Measurements from ENCODE around the gene NR3C1.

The NR3C1 gene

GRCh38 chr5:143354025-143354424 lies 49.5 kb downstream of the NR3C1 start:
- ChIA-PET CTCF (interaction anchor here (1.1 kb wide), 1 partner anchor 471 kb away, joined by 3 read pairs; no protein-coding TSS in a partner anchor), POLR2A (interaction anchor here (0.5 to 0.9 kb wide), 2 partner anchors 9 to 252 kb away, joined by 3 read pairs; no protein-coding TSS in a partner anchor)
- TF ChIP-seq, protein P1, sequence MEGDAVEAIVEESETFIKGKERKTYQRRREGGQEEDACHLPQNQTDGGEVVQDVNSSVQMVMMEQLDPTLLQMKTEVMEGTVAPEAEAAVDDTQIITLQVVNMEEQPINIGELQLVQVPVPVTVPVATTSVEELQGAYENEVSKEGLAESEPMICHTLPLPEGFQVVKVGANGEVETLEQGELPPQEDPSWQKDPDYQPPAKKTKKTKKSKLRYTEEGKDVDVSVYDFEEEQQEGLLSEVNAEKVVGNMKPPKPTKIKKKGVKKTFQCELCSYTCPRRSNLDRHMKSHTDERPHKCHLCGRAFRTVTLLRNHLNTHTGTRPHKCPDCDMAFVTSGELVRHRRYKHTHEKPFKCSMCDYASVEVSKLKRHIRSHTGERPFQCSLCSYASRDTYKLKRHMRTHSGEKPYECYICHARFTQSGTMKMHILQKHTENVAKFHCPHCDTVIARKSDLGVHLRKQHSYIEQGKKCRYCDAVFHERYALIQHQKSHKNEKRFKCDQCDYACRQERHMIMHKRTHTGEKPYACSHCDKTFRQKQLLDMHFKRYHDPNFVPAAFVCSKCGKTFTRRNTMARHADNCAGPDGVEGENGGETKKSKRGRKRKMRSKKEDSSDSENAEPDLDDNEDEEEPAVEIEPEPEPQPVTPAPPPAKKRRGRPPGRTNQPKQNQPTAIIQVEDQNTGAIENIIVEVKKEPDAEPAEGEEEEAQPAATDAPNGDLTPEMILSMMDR (IDR thresholded peaks at IDR 0.05; ENCODE audit: insufficient read depth, low read length, missing control alignments) = no peak
- H3K4me3 ChIP-seq (ENCODE audit: low read depth, low read length) = no peak overlapping the region
- DNase-seq (ENCODE audit: low read depth, low spot score) = no peak

- H3K4me3 ChIP-seq (ENCODE audit: low read depth, low read length) = no peak overlapping the region
- ChIA-PET CTCF (interaction anchor here (1.2 kb wide), 1 partner anchor 22 kb away, joined by 3 read pairs; no protein-coding TSS in a partner anchor), POLR2A (no interaction called here)
- TF ChIP-seq, protein P1 (IDR thresholded peaks at IDR 0.05; ENCODE audit: insufficient read depth, low read length, missing control alignments) = no peak
- no peak for DNase-seq (ENCODE audit: low read depth, low spot score)
Observed at GRCh38 chr5:143352691-143353090, 50.8 kb downstream of the NR3C1 start.

DNA sequence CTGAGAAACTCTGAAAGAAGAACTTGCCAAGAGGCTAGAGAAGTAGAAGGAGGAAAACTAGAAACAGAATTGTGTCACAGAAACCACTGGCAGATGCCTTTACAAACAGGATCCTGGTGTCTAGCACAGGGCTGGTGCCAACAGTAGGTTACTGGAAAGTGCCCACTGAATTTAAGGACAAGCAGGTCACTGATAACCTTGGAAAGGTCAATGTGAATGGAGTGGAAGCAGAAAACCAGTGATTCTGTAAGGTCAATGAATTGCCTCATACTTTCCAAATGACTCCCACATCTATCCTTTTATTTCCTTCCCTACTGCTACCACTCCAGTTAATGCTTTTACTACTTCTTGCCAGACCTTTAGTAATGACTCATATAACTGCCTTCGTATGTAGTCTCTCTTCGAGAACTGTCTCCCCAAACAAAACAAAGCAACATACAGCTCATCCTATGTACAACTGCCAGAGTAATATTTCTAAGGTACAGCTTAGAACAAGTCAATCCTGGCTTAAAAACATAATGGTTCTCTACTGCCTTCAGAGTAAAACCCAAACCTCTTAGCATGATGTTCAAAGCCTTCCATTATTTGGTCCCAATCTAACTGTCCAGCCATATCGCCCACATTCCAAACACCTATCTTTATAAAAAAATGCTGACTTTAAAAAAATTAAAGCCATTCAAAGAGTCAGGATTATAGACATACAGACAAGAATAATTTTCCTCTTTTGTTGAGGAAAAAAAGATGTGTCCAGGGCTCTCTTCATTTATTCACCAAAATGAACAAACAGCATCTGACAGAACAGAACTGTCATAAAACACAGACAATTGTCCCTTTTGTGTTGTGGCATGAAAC lies 52.5 kb downstream of the NR3C1 start:
- TF ChIP-seq, protein P1 (IDR thresholded peaks at IDR 0.05; ENCODE audit: insufficient read depth, low read length, missing control alignments) = no peak
- H3K4me3 ChIP-seq (ENCODE audit: low read depth, low read length) = no peak overlapping the region
- ChIA-PET POLR2A (interaction anchor here (0.7 kb wide), 1 partner anchor 158 kb away, joined by 3 read pairs; no protein-coding TSS in a partner anchor), CTCF (interaction anchor here (0.8 kb wide), 1 partner anchor 475 kb away, joined by 3 read pairs; no protein-coding TSS in a partner anchor)
- peak; percentile 77 for DNase-seq (ENCODE audit: low read depth, low spot score)

DNA sequence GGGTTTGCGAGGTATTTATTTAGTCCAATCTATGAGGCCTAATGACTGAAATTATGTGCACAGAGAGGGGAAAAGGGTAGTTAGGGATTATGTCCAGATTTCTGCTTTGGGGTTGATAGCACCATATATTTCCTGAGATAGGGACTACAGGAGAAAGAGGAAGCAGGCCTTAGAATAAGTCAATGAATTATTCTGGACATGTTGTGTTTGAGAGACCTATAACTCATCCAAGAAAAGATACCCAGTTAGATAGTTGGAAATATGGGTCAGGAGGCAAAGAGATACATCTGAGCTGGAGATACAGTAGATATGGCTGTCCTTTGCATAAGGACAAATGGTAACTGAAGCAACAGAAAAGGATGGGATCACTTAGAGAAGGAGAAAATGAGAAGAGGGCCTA lies 53.1 kb downstream of the NR3C1 start:
- CTCF ChIA-PET = interaction anchor here (1.0 to 1.2 kb wide), 3 partner anchors 11 to 475 kb away, joined by 3 read pairs; no protein-coding TSS in a partner anchor
- H3K4me3 ChIP-seq (ENCODE audit: low read depth, low read length) = no peak overlapping the region
- TF ChIP-seq, protein P1 (IDR thresholded peaks at IDR 0.05; ENCODE audit: insufficient read depth, low read length, missing control alignments) = no peak
- DNase-seq (ENCODE audit: low read depth, low spot score) = no peak
- POLR2A ChIA-PET = no interaction called here

DNA sequence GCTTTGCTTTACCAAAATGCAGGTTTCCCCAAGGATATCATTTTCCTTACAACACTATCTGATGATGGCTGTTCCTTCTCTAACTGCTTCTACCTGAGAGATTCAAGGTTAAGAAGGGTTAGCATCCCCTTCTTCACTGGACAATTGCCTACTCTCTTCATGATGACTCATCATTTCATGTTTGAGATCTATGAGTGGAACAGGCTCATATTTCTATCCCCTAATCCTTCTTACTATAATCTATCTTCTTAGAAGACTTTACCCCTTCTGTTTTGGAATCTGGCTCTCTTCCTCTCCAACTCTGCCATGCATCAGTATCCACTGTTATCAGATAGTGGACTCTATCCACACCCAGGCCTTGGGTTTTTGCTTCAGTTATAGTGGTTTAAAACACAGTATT lies 54.3 kb downstream of the NR3C1 start:
- CTCF ChIA-PET = interaction anchor here (1.2 kb wide), 1 partner anchor 476 kb away, joined by 3 read pairs; no protein-coding TSS in a partner anchor
- POLR2A ChIA-PET = no interaction called here
- TF ChIP-seq, protein P1 (IDR thresholded peaks at IDR 0.05; ENCODE audit: insufficient read depth, low read length, missing control alignments) = no peak
- DNase-seq (ENCODE audit: low read depth, low spot score) = no peak
- no peak overlapping the region for H3K4me3 ChIP-seq (ENCODE audit: low read depth, low read length)

DNA sequence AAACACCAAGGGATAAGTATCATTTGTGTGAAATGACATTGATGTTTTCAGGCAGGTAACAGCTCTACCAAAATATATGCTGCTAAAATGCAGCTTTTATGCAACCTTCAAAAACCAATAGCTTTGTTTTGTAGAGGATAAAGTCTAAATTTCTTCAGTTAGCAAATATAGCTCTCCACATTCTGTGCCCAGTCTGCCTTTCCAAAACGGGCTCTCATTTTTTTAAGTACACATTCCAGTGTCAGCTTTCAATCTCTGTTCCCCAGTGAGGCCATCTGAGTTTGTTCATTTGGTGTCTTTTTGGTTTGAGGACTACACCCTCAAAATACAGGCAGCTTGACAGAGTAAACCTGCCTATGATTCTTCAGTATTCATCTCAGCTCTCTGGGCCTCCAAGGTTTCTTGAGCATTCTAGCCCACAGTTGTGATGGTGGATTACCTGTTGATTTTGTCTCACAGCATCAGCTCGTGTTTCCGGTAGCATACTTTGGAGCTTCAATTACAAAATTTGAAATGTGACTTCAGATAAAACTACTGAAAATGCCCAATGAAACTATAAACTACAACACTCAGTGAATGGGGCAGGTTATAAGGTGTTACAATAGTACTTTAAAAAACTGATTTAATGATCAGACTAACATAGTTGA lies 55.7 kb downstream of the NR3C1 start:
- CTCF ChIA-PET = interaction anchor here (1.0 kb wide), 1 partner anchor 56 kb away, joined by 4 read pairs; the partner anchor contains the start of gene NR3C1
- TF ChIP-seq, protein P1 (IDR thresholded peaks at IDR 0.05; ENCODE audit: insufficient read depth, low read length, missing control alignments) = no peak
- no peak for DNase-seq (ENCODE audit: low read depth, low spot score)
- no peak overlapping the region for H3K4me3 ChIP-seq (ENCODE audit: low read depth, low read length)
- POLR2A ChIA-PET = no interaction called here

Data from AG04449 (cell line).